Caco-2 (cell line): ENCODE measurements around the gene WBP4. TPM values are rescaled to one million over a fixed set of nuclear protein-coding genes. Genes with fewer than 3 reads are reported as not detected.

Experiments used
- BruUV-seq: library from RNA; stranded (reverse); fragments of 400-500 nt; replicated peaks from 2 replicates; lab custom pipeline; 2021; lab: Mats Ljungman, UMichigan
- CTCF ChIA-PET: fragments of 300-600 bp; sonication (Branson Sonifier 250); formaldehyde crosslinking; loops from one replicate; lab custom pipeline; 2022; ENCODE audit warnings: antibody characterized with exemption; lab: Charles Lee
- POLR2A ChIA-PET: fragments of 300-600 bp; sonication (Branson Sonifier 250); formaldehyde crosslinking; loops from one replicate; lab custom pipeline; 2022; ENCODE audit warnings: antibody characterized with exemption; lab: Charles Lee
- DNase-seq, 2 experiments: peaks; one replicate each; pipeline versions ENCODE4 v3.0.0 to v3.0.0-alpha.2; 2020 to 2022
- H3K27me3 ChIP-seq: replicated peaks from 2 replicates; pipeline ENCODE4 v1.6.0; 2011; ENCODE audit warnings: low read length; ENCODE audit not compliant: control insufficient read depth, insufficient read depth
- H3K36me3 ChIP-seq: 2 replicates; pipeline ENCODE4 v1.5.1; 2011; ENCODE audit warnings: low read length; ENCODE audit not compliant: control insufficient read depth, insufficient read depth
- H3K4me1 ChIP-seq: fragments of 250-450 bp; sonication (Bioruptor Pico); 2 replicates; pipeline ENCODE4 v1.5.1; 2020; ENCODE audit warnings: mild to moderate bottlenecking
- H3K4me3 ChIP-seq: 2 replicates; pipeline ENCODE4 v1.5.1; 2011; ENCODE audit warnings: low read depth, mild to moderate bottlenecking, control low read depth, low read length
- H3K9me3 ChIP-seq: fragments of 250-450 bp; sonication (Bioruptor Pico); 2 replicates; pipeline ENCODE4 v1.5.1; 2020; ENCODE audit warnings: mild to moderate bottlenecking, moderate library complexity
- H3K27ac Mint-ChIP-seq: one replicate; pipeline ENCODE4 v1.8.0; 2022; ENCODE audit warnings: mixed read lengths; ENCODE audit not compliant: unreplicated experiment
- H3K27me3 Mint-ChIP-seq: one replicate; pipeline ENCODE4 v1.8.0; 2022; ENCODE audit warnings: mixed read lengths; ENCODE audit not compliant: insufficient read depth, unreplicated experiment
- H3K36me3 Mint-ChIP-seq: one replicate; pipeline ENCODE4 v1.8.0; 2022; ENCODE audit warnings: mild to moderate bottlenecking, mixed read lengths; ENCODE audit not compliant: insufficient read depth, unreplicated experiment
- H3K4me1 Mint-ChIP-seq: one replicate; pipeline ENCODE4 v1.8.0; 2022; ENCODE audit warnings: low read depth, mixed read lengths; ENCODE audit not compliant: unreplicated experiment
- H3K4me3 Mint-ChIP-seq: one replicate; pipeline ENCODE4 v1.8.0; 2022; ENCODE audit warnings: mild to moderate bottlenecking, moderate library complexity, mixed read lengths; ENCODE audit not compliant: unreplicated experiment
- H3K9me3 Mint-ChIP-seq: one replicate; pipeline ENCODE4 v1.8.0; 2022; ENCODE audit warnings: mixed read lengths; ENCODE audit not compliant: unreplicated experiment
- CTCF ChIP-seq, 2 experiments: fragments of 200-600 bp in 1 of 2; IDR thresholded peaks; 1 replicate in 1 of 2; 2 replicates in 1 of 2; pipeline versions ENCODE4 v1.5.1 to v1.8.0; 2011 to 2022; ENCODE audit warnings: antibody characterized with exemption in 1 of 2, control low read depth in 1 of 2, inconsistent platforms in 1 of 2, low read depth in 1 of 2, low read length in 1 of 2, mild to moderate bottlenecking in 1 of 2, moderate library complexity in 1 of 2; ENCODE audit not compliant: insufficient read depth in 1 of 2, severe bottlenecking in 1 of 2, unreplicated experiment in 1 of 2
- intact Hi-C: fragments of 100-400 bp; cut with micrococcal nuclease; formaldehyde crosslinking; loops from one replicate; pipeline ENCODE4 v1.10.0; 2022; ENCODE audit not compliant: unreplicated experiment
- total RNA-seq: library from RNA; stranded (reverse); gene quantifications from 2 replicates; pipeline ENCODE4 v1.2.3, GENCODE V29; 2022

Gene WBP4
- total RNA-seq, 1 experiment from 2014 or later: 13.6 TPM

GRCh38 chr13:41061914-41062837 lies 867 bp downstream of the WBP4 start:
- Mint-ChIP-seq H3K27me3 (no peaks in the 10 kb centered on the region), H3K36me3 (peaks cover 58% of the 10 kb centered on the region), H3K27ac (peak overlapping the region; percentile 99), H3K4me1 (peaks cover 34% of the 10 kb centered on the region), H3K4me3 (peak overlapping the region; percentile 95), H3K9me3 (no peaks in the 10 kb centered on the region)
- Histone ChIP-seq H3K4me3 (peak overlapping the region; percentile 76), H3K4me1 (peaks cover 50% of the 10 kb centered on the region), H3K36me3 (peaks cover 5% of the 10 kb centered on the region; the same call in 1 of the 2 replicates), H3K9me3 (no peaks in the 10 kb centered on the region), H3K27me3 (no peaks in the 10 kb centered on the region)
- ChIA-PET CTCF (no interaction called here), POLR2A (no interaction called here)
- no peak for TF ChIP-seq CTCF (IDR thresholded peaks at IDR 0.05; ENCODE audit: insufficient read depth in 1 of 2, low read depth in 1 of 2, low read length in 1 of 2, severe bottlenecking in 1 of 2, unreplicated experiment in 1 of 2)
- no peak for DNase-seq
- intact Hi-C loops: loop anchor here (1.0 kb wide), 2 partner anchors 43 to 68 kb away; partner anchors contain the start of gene ELF1
- TSS peak; percentile 52 for BruUV-seq

- Mint-ChIP-seq H3K36me3 (peaks cover 56% of the 10 kb centered on the region), H3K4me1 (peaks cover 22% of the 10 kb centered on the region), H3K27ac (no peak overlapping the region), H3K9me3 (no peaks in the 10 kb centered on the region), H3K27me3 (no peaks in the 10 kb centered on the region), H3K4me3 (peak overlapping the region; percentile 35)
- H3K36me3 ChIP-seq: peaks cover 5% of the 10 kb centered on the region; the same call in 1 of the 2 replicates
- CTCF ChIA-PET: interaction anchor here (0.6 kb wide), 1 partner anchor 11 kb away, joined by 3 read pairs; no protein-coding TSS in a partner anchor
- intact Hi-C loops: no loop called here
- DNase-seq: no peak
- no TSS peak for BruUV-seq
- peaks cover 32% of the 10 kb centered on the region for H3K4me1 ChIP-seq
- POLR2A ChIA-PET: no interaction called here
- no peaks in the 10 kb centered on the region for H3K9me3 ChIP-seq
- H3K4me3 ChIP-seq: no peak overlapping the region
- TF ChIP-seq CTCF (IDR thresholded peaks at IDR 0.05; ENCODE audit: insufficient read depth in 1 of 2, low read depth in 1 of 2, low read length in 1 of 2, severe bottlenecking in 1 of 2, unreplicated experiment in 1 of 2): no peak
- no peaks in the 10 kb centered on the region for H3K27me3 ChIP-seq
These were observed 3.2 kb downstream of the WBP4 start for GRCh38 chr13:41064493-41064892.

- peaks cover 22% of the 10 kb centered on the region for H3K4me1 Mint-ChIP-seq
- H3K9me3 Mint-ChIP-seq: no peaks in the 10 kb centered on the region
- CTCF ChIA-PET: interaction anchor here (0.6 kb wide), 2 partner anchors 11 to 1919 kb away, joined by 3 read pairs; no protein-coding TSS in a partner anchor
- peak in 1 of 2 experiments; percentile 48 for DNase-seq
- TF ChIP-seq CTCF (IDR thresholded peaks at IDR 0.05; ENCODE audit: insufficient read depth in 1 of 2, low read depth in 1 of 2, low read length in 1 of 2, severe bottlenecking in 1 of 2, unreplicated experiment in 1 of 2): no peak
- Histone ChIP-seq H3K27me3 (no peaks in the 10 kb centered on the region), H3K4me1 (peaks cover 32% of the 10 kb centered on the region), H3K4me3 (no peak overlapping the region), H3K9me3 (no peaks in the 10 kb centered on the region), H3K36me3 (peaks cover 5% of the 10 kb centered on the region; the same call in 1 of the 2 replicates)
- POLR2A ChIA-PET: interaction anchor here (0.6 kb wide), 1 partner anchor 90 kb away, joined by 8 read pairs; no protein-coding TSS in a partner anchor
- H3K27me3 Mint-ChIP-seq: no peaks in the 10 kb centered on the region
- intact Hi-C loops: no loop called here
- BruUV-seq: no TSS peak
- peak overlapping the region; percentile 35 for H3K4me3 Mint-ChIP-seq
- no peak overlapping the region for H3K27ac Mint-ChIP-seq
- H3K36me3 Mint-ChIP-seq: peaks cover 52% of the 10 kb centered on the region
These were observed 3.8 kb downstream of the WBP4 start for GRCh38 chr13:41065078-41065477.
